Lung (tissue), 12 donors: ENCODE measurements around the gene AGO4. TPM values are rescaled to one million over a fixed set of nuclear protein-coding genes. Genes with fewer than 3 reads are reported as not detected.
"Not testable (repeated sequence)": the region's sequence is repeated elsewhere in the genome, so short reads cannot be mapped to it uniquely, and the experiment has no call there.

Experiments used
- ATAC-seq: fragments of 200-7000 bp; cut with Tn5 transposase; one replicate; pipeline ENCODE4 v1.9.1; 2020; ENCODE audit warnings: moderate number of reproducible peaks; ENCODE audit not compliant: insufficient read depth, low FRiP score
- DNase-seq, 3 donors: peaks; one replicate each; pipeline ENCODE4 v3.0.0-alpha.2; 2013 to 2017
- H3K27ac ChIP-seq, 2 donors: one replicate each; pipeline ENCODE4 v1.5.1; 2013; ENCODE audit warnings: mild to moderate bottlenecking in 2 of 2, moderate library complexity in 2 of 2, control low read depth in 1 of 2, inconsistent platforms in 1 of 2, low read depth in 1 of 2, low read length in 1 of 2
- H3K27me3 ChIP-seq, 3 donors: one replicate each; pipeline ENCODE4 v1.5.1; 2013; ENCODE audit warnings: low read length in 2 of 3; ENCODE audit not compliant: control insufficient read depth in 3 of 3, insufficient read depth in 3 of 3
- H3K36me3 ChIP-seq, 4 donors: one replicate each; pipeline ENCODE4 v1.5.1; 2013; ENCODE audit warnings: low read length in 4 of 4, mild to moderate bottlenecking in 1 of 4, moderate library complexity in 1 of 4; ENCODE audit not compliant: control insufficient read depth in 4 of 4, insufficient read depth in 4 of 4
- H3K4me1 ChIP-seq, 5 donors: one replicate each; pipeline ENCODE4 v1.5.1; 2013; ENCODE audit warnings: low read length in 5 of 5, mild to moderate bottlenecking in 2 of 5, moderate library complexity in 1 of 5; ENCODE audit not compliant: control insufficient read depth in 5 of 5, insufficient read depth in 5 of 5
- H3K4me3 ChIP-seq: one replicate; pipeline ENCODE4 v1.5.1; 2013; ENCODE audit warnings: mild to moderate bottlenecking, control low read depth, moderate library complexity
- H3K9ac ChIP-seq, 2 donors: one replicate each; pipeline ENCODE4 v1.5.1; 2013; ENCODE audit warnings: low read length in 2 of 2, control low read depth in 1 of 2; ENCODE audit not compliant: insufficient read depth in 1 of 2
- H3K9me3 ChIP-seq, 4 donors: one replicate each; pipeline ENCODE4 v1.5.1; 2013; ENCODE audit warnings: low read length in 3 of 4, mild to moderate bottlenecking in 1 of 4, moderate library complexity in 1 of 4; ENCODE audit not compliant: control insufficient read depth in 4 of 4, insufficient read depth in 3 of 4
- CTCF ChIP-seq: IDR thresholded peaks from 2 replicates; pipeline ENCODE4 v1.5.1; 2012; ENCODE audit warnings: mild to moderate bottlenecking; ENCODE audit errors: control extremely low read depth, extremely low read depth
- WGBS, 2 donors: extraction: QIAGEN DNeasy Blood & Tissue Kit; methylation state at CpG; one replicate each; pipeline ENCODE4 v1.1.7; 2013; 5-methylcytosine and 5-hydroxymethylcytosine counted together
- polyA plus RNA-seq, 2 donors: library from polyadenylated mRNA; stranded (reverse); fragments of 200-250 nt; gene quantifications; one replicate each; pipeline ENCODE4 v1.2.1, GENCODE V29; 2013
- total RNA-seq, 2 donors: library from RNA; depleted of rRNA in 1 of 2; stranded (reverse); fragments of >200 nt in 1 of 2; gene quantifications; one replicate each; pipeline ENCODE4 v1.2.1, GENCODE V29; 2014 to 2021
- donor health status: control.
- donor health status: control.
- donor health status: Bipolar disorder and iron deficiency.
- donor health status: healthy.
- donor health status: DM: yes; HTN: yes; CAD: no.

Gene AGO4
- total and polyA plus RNA-seq, 4 donors = 8.5 to 37.3 (median 19.2) TPM

GRCh38 chr1:35870651-35871309, 63.0 kb downstream of the AGO4 start:
- 92% methylated on average over 2 of the region's 2 CpGs for WGBS, 2 donors
- Histone ChIP-seq H3K9ac (no peak overlapping the region), H3K4me1 (no peaks in the 10 kb centered on the region), H3K27me3 (no peaks in the 10 kb centered on the region), H3K36me3 (no peaks in the 10 kb centered on the region), H3K4me3 (no peak overlapping the region), H3K27ac (no peak overlapping the region), H3K9me3 (no peaks in the 10 kb centered on the region)
- DNase-seq (no peak), ATAC-seq (no peak)
- TF ChIP-seq CTCF = no peak

- ATAC-seq (no peak), DNase-seq (no peak)
- Histone ChIP-seq H3K36me3 (no peaks in the 10 kb centered on the region), H3K4me1 (no peaks in the 10 kb centered on the region), H3K9me3 (no peaks in the 10 kb centered on the region), H3K27me3 (no peaks in the 10 kb centered on the region), H3K9ac (no peak overlapping the region), H3K27ac (no peak overlapping the region), H3K4me3 (no peak overlapping the region)
- 71 to 87% methylated on average over 4 of the region's 4 CpGs for WGBS, 2 donors
- TF ChIP-seq CTCF = no peak
Observed at GRCh38 chr1:35873243-35873750, 65.5 kb downstream of the AGO4 start.

GRCh38 chr1:35874115-35874514, 66.3 kb downstream of the AGO4 start:
- not testable (repeated sequence) for ATAC-seq, H3K9ac ChIP-seq, H3K36me3 ChIP-seq, H3K9me3 ChIP-seq, H3K27me3 ChIP-seq, DNase-seq, H3K27ac ChIP-seq, H3K4me1 ChIP-seq, H3K4me3 ChIP-seq
- 87 to 96% methylated on average over 4 of the region's 4 CpGs for WGBS, 2 donors

- Histone ChIP-seq H3K27ac (no peak overlapping the region), H3K9me3 (no peaks in the 10 kb centered on the region), H3K9ac (no peak overlapping the region), H3K36me3 (no peaks in the 10 kb centered on the region), H3K4me1 (no peaks in the 10 kb centered on the region), H3K4me3 (no peak overlapping the region), H3K27me3 (peaks cover 0 to 3% (median 0%) of the 10 kb centered on the region in 3 donors)
- DNase-seq (peak in 1 of 3 donors; percentile 40), ATAC-seq (no peak)
- WGBS, 2 donors = 56 to 58% methylated on average over 5 of the region's 5 CpGs
- no peak for TF ChIP-seq CTCF
Observed at GRCh38 chr1:35876988-35877387, 69.2 kb downstream of the AGO4 start.
